ENCODE results near the gene NGLY1.

The NGLY1 gene

DNA sequence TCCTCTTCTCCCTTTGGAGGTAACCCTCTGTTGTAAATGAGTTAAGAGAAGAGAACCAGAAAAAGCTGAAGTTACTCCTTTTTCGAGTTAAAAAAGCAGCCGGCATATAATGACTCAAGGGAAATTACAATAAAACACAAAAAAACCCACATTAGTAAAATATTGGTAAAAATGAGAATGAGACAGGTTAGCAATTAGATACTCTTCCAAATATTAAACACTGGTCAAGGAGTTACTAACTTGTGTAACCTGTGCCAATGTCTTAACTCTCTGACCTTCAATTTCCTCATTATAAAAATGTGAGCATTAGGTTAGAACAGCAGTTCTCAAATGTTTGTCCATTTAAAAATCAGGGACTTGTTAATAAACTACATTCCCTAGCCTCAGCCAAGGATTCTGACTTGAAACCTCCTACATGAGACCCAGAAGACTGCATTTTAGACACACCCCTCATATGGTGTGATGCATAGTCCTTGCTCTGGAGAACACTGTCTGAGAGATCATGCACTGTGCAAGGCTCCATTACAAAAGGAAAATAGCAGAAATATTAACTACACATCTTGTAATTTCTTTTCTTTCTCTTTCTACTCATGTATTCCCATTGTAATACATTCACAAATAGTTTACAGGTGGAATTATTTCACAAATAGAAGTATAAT lies 75.8 kb downstream of the NGLY1 start:
- no peak for DNase-seq

DNA sequence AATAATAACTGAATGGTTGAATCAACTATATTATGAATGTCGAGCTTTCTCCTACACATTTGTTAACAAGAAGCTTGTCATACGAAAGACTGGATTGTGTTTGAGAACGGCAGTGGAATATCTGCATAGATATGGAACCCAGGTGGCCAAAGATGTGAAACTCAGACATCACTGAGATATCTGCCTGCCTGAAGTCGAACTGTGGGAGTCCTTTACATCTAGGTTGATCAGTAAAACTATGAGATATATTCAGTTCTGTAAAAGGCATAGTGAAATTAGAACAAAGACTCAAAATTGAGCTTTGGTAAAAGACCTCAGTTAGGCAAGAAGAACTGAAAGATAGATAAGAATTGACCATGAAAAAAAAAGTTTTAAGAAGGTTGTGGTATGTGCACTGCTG lies 77.0 kb downstream of the NGLY1 start:
- no peak for DNase-seq

GRCh38 chr3:25697553-25697952 lies 85.7 kb downstream of the NGLY1 start:
- DNase-seq, result no peak

DNA sequence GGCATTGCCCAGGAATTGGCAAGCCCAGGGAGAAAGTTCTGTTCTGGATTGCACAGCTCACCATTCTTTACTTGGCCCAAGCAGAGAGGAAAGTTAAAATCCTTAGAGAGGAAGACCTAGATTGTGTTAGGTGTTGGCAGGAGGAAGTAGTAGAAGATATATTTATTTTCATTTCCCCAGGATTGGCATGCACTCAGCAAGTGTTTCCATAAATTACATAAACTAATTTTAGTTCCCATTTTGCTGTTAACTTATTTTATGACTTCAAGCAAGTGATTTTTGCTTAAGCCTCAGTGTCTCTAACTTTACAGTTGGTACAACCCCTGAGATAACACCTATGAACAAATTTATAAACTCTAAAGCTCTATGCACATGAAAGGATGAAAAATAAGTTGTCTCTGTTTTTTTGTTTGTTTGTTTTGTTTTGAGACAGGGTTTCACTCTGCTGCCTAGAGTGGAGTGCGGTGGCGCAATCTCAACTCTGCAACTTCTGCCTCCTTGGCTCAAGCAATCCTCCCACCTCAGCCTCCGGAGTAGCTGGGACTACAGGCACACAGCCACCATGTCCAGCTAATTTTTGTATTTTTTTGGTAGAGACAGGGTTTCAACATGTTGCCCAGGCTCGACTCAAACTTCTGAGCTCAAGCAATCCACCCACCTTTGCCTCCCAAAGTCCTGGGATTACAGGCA lies 87.4 kb downstream of the NGLY1 start:
- no peak for DNase-seq

DNA sequence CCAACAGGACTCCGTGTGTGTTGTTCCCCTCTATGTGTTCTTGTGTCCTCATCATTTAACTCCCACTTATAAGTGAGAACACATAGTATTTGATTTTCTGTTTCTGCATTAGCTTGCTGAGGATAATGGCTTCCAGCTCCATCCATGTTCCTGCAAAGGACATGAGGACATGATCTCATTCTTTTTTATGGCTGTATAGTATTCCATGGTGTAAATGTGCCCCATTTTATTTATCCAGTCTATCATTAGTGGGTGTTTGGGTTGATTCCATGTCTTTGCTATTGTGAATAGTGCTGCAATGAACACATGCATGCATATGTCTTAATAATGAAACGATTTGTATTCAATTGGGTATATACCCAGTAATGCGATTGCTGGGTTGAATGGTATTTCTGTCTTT lies 90.0 kb downstream of the NGLY1 start:
- DNase-seq, result no peak

DNA sequence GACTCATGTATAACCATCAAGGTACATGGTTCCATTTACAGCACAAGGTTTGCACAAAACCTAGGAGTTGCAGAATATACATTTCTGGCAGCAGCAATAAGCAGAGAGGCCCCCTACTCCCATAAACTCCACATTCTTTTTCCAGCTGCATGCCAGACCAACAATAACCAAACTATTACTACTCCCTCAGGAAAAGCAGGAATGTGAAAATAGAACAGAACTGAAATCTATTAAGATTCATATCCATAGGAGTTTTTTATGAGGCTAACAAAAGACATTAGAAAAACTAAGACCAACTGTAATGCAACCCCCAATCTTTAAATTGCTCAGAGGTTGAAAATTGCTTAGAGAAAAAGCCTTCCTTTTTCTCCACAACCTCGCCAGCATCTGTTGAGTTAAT lies 90.9 kb downstream of the NGLY1 start:
- no peak for DNase-seq

- DNase-seq, result no peak
Measured at GRCh38 chr3:25690768-25691533, 92.3 kb downstream of the NGLY1 start.

GRCh38 chr3:25689226-25689625 lies 94.0 kb downstream of the NGLY1 start:
- no peak for DNase-seq

GRCh38 chr3:25687742-25688141 lies 95.5 kb downstream of the NGLY1 start:
- no peak for DNase-seq

DNA sequence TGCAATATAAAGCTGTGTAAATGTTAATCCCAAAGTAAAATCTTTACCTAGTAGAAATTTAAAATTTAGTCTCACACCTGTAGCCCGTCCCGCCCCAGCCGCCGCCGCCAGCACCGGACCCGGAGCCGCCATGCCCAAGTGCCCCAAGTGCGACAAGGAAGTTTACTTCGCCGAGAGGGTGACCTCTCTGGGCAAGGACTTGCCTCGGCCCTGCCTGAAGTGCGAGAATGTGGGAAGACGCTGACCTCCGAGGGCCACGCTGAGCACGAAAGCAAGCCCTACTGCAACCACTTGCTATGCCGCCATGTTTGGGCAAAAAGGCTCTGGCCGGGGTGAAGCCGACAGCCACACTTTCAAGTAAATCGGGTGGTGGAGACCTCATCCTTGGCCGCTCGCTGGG lies 96.5 kb downstream of the NGLY1 start:
- no peak for DNase-seq

GRCh38 chr3:25683882-25684281 lies 99.4 kb downstream of the NGLY1 start:
- no peak for DNase-seq

DNA sequence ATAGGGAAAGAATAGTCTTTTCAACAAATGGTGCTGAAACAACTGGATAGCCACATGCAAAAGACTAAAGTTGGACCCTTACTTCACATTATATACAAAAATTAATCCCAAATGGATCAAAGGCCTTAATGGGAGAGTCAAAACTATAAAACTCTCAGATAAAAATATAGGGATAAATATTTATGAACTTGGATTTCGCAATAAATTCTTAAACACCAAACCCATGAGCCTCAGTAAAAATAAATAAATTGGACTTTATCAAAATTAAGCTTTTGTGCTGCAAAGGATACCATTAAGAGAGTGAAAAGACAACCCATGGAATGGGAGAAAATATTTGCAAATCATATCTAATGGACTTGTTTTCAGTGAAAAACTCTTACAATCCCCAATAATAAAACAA lies 99.8 kb downstream of the NGLY1 start:
- DNase-seq, result no peak

DNA sequence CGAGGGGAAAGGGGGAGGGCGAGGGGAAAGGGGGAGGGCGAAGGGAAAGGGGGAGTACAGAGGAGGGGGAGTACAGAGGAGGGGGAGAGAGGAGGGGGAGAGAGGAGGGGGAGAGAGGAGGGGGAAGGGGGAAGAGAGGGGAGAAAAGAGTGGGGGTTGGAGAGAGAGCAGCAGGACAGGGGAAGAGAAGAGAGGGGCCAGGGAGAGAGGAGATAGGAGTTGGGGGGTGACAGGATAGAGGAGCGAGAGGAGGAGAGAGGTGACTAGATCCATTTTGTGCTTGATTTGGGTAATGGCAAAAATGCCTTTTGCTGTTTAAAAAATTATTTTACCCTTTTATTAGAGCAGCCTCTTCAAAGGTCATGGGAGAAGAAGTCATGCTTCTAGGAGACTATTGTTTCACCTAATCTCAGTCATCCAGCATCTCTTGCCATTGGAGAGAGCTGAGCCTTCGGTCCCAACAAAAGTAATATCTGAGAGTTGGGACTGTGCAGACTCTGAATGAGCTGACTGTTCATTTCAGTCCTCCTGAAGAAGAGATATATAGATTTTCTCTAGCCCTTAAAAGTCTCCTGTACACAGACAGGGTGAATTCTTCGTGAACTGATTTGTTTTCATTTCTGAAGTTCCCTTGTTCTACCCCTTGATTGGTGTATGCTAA lies 103.5 kb downstream of the NGLY1 start:
- no peak for DNase-seq

DNA sequence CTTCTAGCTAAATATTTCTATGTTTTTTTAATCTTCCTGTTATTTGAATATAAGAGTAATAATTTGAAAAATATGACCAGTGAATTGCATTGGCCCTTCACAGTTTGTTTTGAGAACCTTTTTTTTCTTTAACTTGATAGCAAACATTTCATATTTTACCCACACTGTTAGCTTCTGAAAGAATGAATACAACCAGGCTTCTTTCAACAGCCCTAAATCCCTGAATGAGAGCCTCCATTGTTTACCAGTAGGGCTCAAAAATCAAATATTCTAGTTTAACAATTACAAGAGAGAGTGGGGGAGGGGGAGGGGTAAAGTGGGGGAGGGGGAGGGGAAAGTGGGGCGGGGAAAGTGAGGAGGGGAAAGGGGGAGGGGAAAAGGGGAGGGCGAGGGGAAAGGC lies 104.1 kb downstream of the NGLY1 start:
- DNase-seq, result no peak

- DNase-seq, result no peak
Measured at GRCh38 chr3:25678581-25678980, 104.7 kb downstream of the NGLY1 start.

GRCh38 chr3:25677121-25677520 lies 106.1 kb downstream of the NGLY1 start:
- DNase-seq, result no peak

DNA sequence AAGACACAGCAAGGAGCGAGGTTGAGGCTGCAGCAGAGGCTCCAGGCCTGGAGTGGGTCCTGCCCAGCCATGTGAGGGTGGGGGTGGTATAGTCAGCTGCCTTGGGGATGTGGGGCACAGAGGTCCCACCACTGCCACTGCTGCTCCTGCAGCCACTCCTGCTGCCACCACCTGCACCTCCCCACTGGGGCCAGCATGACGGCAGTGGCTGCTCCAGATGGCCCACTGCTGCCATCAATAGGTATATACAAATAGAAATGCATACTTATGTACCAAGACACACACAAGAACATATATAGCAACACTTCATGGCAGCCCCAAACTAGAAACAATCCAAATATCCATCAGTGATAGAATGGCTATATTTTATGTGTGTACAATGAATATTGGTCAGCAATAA lies 108.6 kb downstream of the NGLY1 start:
- no peak for DNase-seq

DNA sequence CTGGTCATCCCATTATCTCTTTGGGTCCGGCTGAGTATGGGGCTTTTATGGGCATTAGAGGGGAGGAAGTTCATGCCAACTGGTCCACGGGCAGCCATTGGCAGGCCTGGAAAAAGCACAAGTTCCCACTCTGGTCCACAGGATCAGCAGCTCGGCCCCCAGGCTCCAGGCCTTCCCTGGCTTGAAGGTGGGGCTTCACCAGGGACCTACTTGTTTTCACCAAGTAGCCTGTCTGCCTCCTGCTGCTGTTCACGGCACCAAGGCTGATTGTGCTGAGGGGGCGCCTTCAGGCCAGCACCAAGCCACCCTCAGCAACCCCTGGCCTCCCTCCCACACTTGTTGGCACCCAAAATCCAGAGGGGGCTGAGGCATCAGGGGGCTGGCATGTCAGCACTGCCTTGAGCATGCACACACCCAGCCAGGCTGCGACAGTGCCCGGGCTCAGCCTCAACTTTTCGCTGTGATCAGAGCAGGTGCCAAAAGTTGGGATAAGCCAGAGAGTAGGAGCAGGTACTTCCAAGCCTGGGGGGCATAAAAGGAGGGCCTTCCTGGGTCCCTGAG lies 109.4 kb downstream of the NGLY1 start:
- no peak for DNase-seq
